ENCODE measurements around the gene ATP2A3. TPM values are rescaled to one million over a fixed set of nuclear protein-coding genes. Genes with fewer than 3 reads are reported as not detected.

Gene ATP2A3
- total and polyA plus RNA-seq, 11 donors = 3.3 to 21.8 (median 7.0) TPM

GRCh38 chr17:3891626-3892094 lies 72.6 kb downstream of the ATP2A3 start:
- Histone ChIP-seq H3K27me3 (no peaks in the 10 kb centered on the region), H3K27ac (peak overlapping the region in 6 of 12 donors; percentile 76 to 92 (median 84)), H3K36me3 (no peaks in the 10 kb centered on the region), H3K9me3 (no peaks in the 10 kb centered on the region), H3K4me3 (peak overlapping the region in 11 of 12 donors; percentile 62 to 89 (median 77)), H3K4me1 (peaks cover 4 to 87% (median 74%) of the 10 kb centered on the region in 12 donors)
- intact Hi-C loops (cut with DNase I) = loop anchor here in 1 of 10 donors (2.0 kb wide), 1 partner anchor 45 kb away; the partner anchor contains the start of gene NCBP3
- WGBS, 4 donors = 50 to 60% (median 58%) methylated on average over 11 to 12 of the region's 12 CpGs
- ATAC-seq (no peak), DNase-seq (no peak)
- no peak for TF ChIP-seq CTCF (IDR thresholded peaks at IDR 0.05)

DNA sequence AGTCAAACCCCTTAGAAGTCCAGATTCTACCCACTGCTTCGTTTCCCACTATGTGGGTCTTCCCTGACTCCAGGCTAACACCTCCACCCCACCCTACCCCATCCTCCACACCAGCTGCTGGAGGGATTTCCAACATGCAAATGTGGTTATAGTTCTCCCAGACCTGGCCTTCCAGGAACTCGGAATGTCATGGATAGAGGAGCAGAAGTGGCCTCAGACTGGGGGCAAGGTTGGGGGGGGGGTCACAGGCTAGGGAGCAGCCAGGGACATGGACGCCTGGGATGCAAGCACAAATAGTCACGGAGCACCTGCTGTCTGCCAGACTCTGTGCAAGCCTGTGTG lies 73.4 kb downstream of the ATP2A3 start:
- WGBS, 4 donors = 64 to 86% (median 79%) methylated on average over 4 of the region's 4 CpGs
- no peaks in the 10 kb centered on the region for H3K27me3 ChIP-seq
- no peaks in the 10 kb centered on the region for H3K36me3 ChIP-seq
- H3K27ac ChIP-seq = peak overlapping the region in 2 of 12 donors; percentile 73 to 92
- no peak for TF ChIP-seq CTCF (IDR thresholded peaks at IDR 0.05)
- no peak for TF ChIP-seq POLR2A (IDR thresholded peaks at IDR 0.05)
- intact Hi-C loops (cut with DNase I) = no loop called here
- no peak overlapping the region for H3K4me3 ChIP-seq
- ATAC-seq (no peak), DNase-seq (no peak)
- H3K9me3 ChIP-seq = no peaks in the 10 kb centered on the region
- H3K4me1 ChIP-seq = peaks cover 4 to 88% (median 76%) of the 10 kb centered on the region in 12 donors

- intact Hi-C loops (cut with DNase I) = no loop called here
Measured at GRCh38 chr17:3890082-3890877, 74.0 kb downstream of the ATP2A3 start.

More at GRCh38 chr17:3890082-3890877, 74.0 kb downstream of the ATP2A3 start:
- DNase-seq (peak in 4 of 5 donors; percentile 55 to 84 (median 74)), ATAC-seq (peak in 3 of 4 donors; percentile 1 to 8 (median 3))
- TF ChIP-seq CTCF (IDR thresholded peaks at IDR 0.05) (no peak), POLR2A (IDR thresholded peaks at IDR 0.05) (no peak)
- Histone ChIP-seq H3K27me3 (no peaks in the 10 kb centered on the region), H3K36me3 (peaks cover 0 to 2% (median 0%) of the 10 kb centered on the region in 9 donors), H3K9me3 (no peaks in the 10 kb centered on the region), H3K4me3 (no peak overlapping the region), H3K27ac (peak overlapping the region in 7 of 12 donors; percentile 19 to 92 (median 73)), H3K4me1 (peaks cover 4 to 88% (median 71%) of the 10 kb centered on the region in 12 donors)
- WGBS, 4 donors = 69 to 80% (median 74%) methylated on average over 12 to 22 of the region's 22 CpGs

All from heart left ventricle (tissue), 16 donors.